Breast epithelium (tissue), 3 donors: ENCODE data around the gene MANSC1.

ENCODE experiments used
- POLR2A ChIP-seq: fragments of 450-650 bp; IDR thresholded peaks from one replicate; pipeline ENCODE4 v1.6.1; 2016; ENCODE audit warnings: antibody characterized with exemption, mild to moderate bottlenecking, moderate library complexity
- POLR2AphosphoS5 ChIP-seq, 3 donors: sonication (generic); formaldehyde crosslinking; IDR thresholded peaks; one replicate each; pipeline ENCODE4 v1.6.1; 2017; ENCODE audit warnings: antibody characterized with exemption in 3 of 3
- TF ChIP-seq, protein P1 (sequence below), 3 donors: fragments of 450-650 bp; IDR thresholded peaks; one replicate each; pipeline ENCODE4 v1.5.1; 2016 to 2017; ENCODE audit warnings: antibody characterized with exemption in 3 of 3, mild to moderate bottlenecking in 3 of 3, moderate library complexity in 3 of 3

DNA sequence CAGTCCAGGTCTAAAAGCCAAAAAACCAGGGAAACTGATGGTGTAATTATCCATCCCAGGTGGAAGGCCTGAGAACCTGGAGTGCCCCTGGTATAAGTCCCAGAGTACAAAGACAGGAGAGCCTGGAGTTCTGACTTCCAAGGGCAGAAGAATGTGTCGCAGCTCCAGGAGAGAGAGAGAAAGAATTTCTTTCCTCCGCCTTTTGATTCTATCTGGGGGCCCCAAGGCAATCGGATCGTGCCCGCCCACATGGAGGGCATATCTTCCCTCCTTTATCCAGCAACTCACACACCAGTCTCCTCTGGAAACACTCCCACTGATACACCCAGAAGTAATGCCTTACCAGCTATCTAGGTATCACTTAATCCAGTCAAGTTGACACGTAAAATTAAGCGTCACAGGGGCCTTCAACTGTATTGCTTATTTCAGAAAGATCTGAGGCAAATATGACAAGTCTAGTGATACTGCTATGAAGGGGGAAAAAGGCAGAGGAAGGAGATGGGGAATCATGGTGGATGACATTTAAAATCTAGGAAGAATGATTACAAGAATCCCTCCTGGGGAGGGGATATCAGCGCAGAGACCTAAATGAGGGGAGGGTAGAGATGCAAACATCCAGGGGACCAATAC, 52.7 kb downstream of the MANSC1 start:
- TF ChIP-seq, protein P1, sequence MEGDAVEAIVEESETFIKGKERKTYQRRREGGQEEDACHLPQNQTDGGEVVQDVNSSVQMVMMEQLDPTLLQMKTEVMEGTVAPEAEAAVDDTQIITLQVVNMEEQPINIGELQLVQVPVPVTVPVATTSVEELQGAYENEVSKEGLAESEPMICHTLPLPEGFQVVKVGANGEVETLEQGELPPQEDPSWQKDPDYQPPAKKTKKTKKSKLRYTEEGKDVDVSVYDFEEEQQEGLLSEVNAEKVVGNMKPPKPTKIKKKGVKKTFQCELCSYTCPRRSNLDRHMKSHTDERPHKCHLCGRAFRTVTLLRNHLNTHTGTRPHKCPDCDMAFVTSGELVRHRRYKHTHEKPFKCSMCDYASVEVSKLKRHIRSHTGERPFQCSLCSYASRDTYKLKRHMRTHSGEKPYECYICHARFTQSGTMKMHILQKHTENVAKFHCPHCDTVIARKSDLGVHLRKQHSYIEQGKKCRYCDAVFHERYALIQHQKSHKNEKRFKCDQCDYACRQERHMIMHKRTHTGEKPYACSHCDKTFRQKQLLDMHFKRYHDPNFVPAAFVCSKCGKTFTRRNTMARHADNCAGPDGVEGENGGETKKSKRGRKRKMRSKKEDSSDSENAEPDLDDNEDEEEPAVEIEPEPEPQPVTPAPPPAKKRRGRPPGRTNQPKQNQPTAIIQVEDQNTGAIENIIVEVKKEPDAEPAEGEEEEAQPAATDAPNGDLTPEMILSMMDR (IDR thresholded peaks at IDR 0.05) = no peak
- TF ChIP-seq POLR2AphosphoS5 (IDR thresholded peaks at IDR 0.05) (no peak), POLR2A (no peak)
